Astrocyte of the spinal cord (primary cell): ENCODE measurements around the gene FSIP1.

Experiments
- DNase-seq: peaks from one replicate; pipeline ENCODE4 v3.0.0; 2011; ENCODE audit warnings: low read depth, low spot score
- H3K4me3 ChIP-seq: 2 replicates; pipeline ENCODE4 v1.5.1; 2011; ENCODE audit warnings: low read depth, mild to moderate bottlenecking, low read length, moderate library complexity
- in situ Hi-C: cut with HindIII; loops from 2 replicates; pipeline ENCODE4 v1.10.0; 2017; ENCODE audit warnings: low sequenced_read_pairs
- TF ChIP-seq, protein P1 (sequence below): IDR thresholded peaks from 2 replicates; pipeline ENCODE4 v1.5.1; 2012; ENCODE audit warnings: low read depth, mild to moderate bottlenecking, low read length, inconsistent platforms

Gene FSIP1

DNA sequence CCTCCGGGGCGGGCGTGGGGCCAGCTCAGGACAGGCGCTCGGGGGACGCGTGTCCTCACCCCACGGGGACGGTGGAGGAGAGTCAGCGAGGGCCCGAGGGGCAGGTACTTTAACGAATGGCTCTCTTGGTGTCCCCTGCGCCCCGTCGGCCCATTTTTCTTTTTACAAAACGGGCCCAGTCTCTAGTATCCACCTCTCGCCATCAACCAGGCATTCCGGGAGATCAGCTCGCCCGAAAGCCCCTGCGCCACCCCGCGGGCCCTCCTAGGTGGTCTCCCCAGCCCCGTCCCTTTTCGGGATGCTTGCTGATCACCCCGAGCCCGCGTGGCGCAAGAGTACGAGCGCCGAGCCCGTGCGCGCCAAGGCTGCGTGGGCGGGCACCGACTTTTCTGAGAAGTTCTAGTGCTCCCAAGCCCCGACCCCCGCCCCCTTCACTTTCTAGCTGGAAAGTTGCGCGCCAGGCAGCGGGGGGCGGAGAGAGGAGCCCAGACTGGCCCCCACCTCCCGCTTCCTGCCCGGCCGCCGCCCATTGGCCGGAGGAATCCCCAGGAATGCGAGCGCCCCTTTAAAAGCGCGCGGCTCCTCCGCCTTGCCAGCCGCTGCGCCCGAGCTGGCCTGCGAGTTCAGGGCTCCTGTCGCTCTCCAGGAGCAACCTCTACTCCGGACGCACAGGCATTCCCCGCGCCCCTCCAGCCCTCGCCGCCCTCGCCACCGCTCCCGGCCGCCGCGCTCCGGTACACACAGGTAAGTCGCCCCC is 202.0 kb downstream of the FSIP1 start, which contains the start of gene THBS1:
THBS1 (plus strand) TSS at position 595 of the 757 bp plus-strand sequence. CDS start 779 bp downstream, outside the sequence.
- peak; percentile 95 for DNase-seq
- TF ChIP-seq, protein P1, sequence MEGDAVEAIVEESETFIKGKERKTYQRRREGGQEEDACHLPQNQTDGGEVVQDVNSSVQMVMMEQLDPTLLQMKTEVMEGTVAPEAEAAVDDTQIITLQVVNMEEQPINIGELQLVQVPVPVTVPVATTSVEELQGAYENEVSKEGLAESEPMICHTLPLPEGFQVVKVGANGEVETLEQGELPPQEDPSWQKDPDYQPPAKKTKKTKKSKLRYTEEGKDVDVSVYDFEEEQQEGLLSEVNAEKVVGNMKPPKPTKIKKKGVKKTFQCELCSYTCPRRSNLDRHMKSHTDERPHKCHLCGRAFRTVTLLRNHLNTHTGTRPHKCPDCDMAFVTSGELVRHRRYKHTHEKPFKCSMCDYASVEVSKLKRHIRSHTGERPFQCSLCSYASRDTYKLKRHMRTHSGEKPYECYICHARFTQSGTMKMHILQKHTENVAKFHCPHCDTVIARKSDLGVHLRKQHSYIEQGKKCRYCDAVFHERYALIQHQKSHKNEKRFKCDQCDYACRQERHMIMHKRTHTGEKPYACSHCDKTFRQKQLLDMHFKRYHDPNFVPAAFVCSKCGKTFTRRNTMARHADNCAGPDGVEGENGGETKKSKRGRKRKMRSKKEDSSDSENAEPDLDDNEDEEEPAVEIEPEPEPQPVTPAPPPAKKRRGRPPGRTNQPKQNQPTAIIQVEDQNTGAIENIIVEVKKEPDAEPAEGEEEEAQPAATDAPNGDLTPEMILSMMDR, result no peak
- peak within 1 kb of the TSS; percentile 68 for H3K4me3 ChIP-seq
- in situ Hi-C loops, result no loop called here

GRCh38 chr15:39580117-39580484 is 202.5 kb downstream of the FSIP1 start:
- in situ Hi-C loops, result no loop called here
- TF ChIP-seq, protein P1, result peak; percentile 91
- peak; percentile 97 for DNase-seq
- peak overlapping the region; percentile 68 for H3K4me3 ChIP-seq

DNA sequence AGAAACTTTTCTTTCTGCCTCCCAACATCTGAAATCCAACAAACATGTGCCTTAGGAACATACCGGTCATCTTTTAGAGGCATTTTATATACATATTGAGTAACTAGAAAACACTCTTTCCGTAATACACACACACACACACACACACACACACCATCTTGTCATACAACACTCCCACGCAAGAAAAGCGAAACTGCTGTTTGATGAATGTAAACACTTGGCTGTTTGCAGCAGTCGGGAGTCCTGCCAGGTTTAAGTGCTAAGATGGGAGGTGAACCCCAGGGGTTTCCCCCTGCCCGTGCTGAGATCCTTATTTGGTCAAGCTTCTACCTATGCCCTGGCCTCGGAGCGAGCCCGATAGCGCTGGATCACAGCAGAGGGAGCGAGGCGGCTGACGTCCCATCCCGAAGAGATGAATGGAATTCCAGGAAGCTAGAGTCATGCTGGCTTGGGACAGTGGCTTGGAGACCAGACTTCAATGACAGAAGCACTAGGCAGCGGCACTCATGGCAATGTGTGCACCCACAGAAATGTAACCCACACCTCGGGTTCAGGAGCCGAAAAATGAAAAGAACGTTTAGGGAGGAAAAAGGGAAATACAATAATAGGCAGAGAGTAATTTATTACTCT is 203.0 kb downstream of the FSIP1 start:
- peak overlapping the region; percentile 52 for H3K4me3 ChIP-seq
- TF ChIP-seq, protein P1, result no peak
- peak; percentile 90 for DNase-seq
- in situ Hi-C loops, result no loop called here

GRCh38 chr15:39578851-39579486 is 203.7 kb downstream of the FSIP1 start:
- peak overlapping the region; percentile 52 for H3K4me3 ChIP-seq
- in situ Hi-C loops, result no loop called here
- peak; percentile 20 for DNase-seq
- TF ChIP-seq, protein P1, result peak; percentile 13

GRCh38 chr15:39575180-39575579 is 207.5 kb downstream of the FSIP1 start:
- DNase-seq, result no peak

DNA sequence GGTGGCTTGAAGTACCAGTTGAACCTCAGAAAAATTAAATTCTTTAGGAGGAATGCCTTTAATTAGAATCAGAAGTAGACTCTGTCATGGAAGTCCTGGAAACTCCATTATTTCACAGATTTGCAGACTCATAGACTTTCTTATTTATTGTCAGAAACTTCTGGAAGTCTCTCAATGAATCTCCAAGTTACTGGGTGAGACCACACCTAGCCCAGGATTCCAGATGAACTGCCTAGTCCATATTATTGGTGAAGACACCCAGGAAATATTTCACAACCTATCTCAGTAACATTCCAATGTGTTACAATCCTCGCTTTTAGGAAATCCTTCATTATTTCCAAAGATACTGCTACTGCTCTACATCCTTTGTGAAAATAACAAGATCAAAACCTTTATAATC is 208.2 kb downstream of the FSIP1 start:
- TF ChIP-seq, protein P1, result no peak
- H3K4me3 ChIP-seq, result no peak overlapping the region
- DNase-seq, result no peak
- in situ Hi-C loops, result no loop called here

More at GRCh38 chr15:39575180-39575579, 207.5 kb downstream of the FSIP1 start:
- in situ Hi-C loops, result no loop called here
- H3K4me3 ChIP-seq, result no peak overlapping the region
- TF ChIP-seq, protein P1, result no peak
